Fibroblast of peridontal ligament (primary cell): ENCODE results near the gene CLCNKA.
"Not testable (repeated sequence)": the region's sequence is repeated elsewhere in the genome, so short reads cannot be mapped to it uniquely, and the experiment has no call there.

Source experiments
- DNase-seq: peaks from one replicate; pipeline ENCODE4 v3.0.0-alpha.2; 2010; ENCODE audit errors: extremely low read depth

CLCNKA gene

DNA sequence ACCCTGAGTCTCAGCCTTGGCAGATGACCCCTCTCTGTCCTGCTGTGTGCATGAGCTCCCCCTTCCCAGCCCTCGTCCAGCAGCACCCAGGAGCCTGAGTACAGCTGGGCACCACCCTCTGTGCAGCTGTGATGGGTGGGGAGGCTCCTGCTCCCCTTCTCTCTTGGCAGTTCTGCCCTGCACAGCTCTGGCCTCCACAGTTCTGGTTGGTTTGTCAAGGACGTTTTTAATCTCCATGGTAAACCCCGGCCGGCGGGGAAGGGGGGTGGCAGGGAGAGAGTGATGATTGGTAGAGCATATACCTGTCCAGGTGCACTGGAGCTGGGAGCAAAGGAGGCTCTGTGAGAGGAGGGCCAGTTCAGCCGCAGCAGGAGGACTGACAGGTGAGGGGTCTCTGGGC is at the start of gene CLCNKA:
CLCNKA (plus strand) TSS at position 356 of the 400 bp plus-strand sequence. CDS start 584 bp downstream, outside the sequence.
- no peak for DNase-seq

DNA sequence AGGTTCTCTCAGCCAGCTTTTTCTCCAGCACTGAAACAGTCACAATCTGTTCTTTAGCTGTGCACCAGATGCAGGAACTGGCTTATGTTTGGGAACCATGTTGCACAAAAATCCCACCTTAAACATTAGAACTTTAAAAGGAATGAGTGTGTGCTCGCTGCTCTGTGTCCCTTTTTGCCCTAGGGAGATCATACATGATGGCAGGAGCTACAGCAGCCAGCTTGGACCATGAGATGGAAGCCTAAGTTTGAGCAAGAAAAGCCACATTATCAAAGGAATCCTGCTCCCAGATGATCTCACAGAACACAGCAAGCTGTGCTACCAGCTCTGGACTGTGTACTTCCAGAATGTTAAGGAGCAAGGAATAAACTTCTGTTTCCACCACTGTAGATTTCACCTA is 49.4 kb upstream of the CLCNKA start:
- DNase-seq = no peak

DNA sequence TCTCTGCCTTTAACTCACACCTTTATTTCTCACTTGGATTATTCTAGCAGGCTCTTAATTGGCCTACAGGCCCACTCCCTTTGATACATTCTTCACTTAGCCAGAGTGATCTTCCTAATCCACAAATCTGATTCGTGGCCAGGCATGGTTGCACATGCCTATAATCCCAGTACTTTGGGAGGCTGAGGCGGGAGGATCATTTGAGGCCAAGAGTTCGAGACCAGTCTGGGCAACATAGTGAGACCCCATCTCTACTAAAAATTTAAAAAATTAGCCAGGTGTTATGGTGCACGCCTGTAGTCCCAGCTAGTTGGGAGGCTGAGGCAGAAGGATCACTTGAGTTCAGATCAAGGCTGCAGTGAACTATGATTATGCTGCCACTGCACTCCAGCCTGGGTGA is 48.1 kb upstream of the CLCNKA start:
- DNase-seq = no peak

GRCh38 chr1:15974855-15975254 is 47.0 kb upstream of the CLCNKA start:
- DNase-seq = no peak

DNA sequence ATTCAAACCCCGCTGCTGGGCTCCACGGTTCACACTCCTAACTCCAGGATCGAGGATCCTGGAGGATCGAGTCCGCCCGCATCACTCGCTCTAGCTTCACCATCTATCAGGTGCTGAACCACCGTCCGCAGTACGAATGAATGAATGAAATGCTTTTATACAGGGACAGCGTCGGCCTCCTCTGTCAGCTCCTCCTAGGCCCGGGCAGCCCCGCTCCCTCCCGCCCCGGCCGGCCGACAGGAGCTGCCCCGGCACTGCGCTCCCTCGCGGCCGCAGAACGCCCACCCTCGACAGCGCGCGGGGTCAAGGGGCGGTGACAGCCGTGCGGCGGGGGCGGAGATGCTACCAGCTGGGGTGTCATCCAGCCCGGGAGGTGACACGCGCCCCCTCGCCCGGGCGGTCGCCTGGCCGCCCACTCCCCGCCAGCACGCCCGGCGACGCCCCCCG is 46.5 kb upstream of the CLCNKA start:
- DNase-seq = no peak

DNA sequence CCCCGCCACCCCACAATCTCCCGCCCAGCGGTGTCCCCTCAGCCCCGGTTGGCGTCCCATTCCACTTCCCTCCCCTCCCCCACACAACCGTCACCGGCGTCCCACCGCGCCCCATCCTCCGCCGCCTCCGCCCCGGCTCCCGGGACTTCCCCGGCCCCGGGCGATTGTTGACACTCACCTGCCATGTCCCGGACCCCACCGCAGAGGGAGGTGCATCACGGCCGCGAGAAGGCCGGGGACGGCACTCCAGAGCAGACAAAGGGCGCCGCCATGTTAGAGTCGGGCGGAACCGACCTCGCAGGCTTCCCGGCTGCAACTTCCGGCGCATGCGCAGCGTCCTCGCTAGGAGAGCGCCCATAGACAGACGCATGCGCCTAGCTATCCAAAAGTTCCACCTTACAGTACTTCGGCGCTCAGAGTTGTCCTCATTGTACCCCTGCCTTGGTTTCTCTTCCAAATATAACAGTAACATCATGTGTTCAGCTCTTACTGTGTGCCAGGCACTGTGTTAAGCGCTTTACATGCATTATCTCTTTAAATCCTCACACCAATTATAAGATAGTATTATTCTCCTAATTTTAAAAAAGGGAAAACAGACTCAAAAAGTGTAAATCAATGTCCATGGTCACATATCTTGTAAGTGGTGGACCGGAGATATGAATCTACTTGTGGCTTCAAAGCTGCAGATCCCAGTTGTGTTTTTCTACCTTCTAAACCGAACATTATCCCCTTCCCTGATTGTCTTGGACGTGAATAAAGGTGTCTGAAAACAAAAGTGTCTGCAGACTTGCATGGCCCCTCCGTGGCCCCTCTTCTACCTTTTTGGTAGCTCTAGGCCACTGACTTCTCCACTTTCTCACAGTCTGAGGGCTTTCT is 45.8 kb upstream of the CLCNKA start, which contains the start of gene ZBTB17:
ZBTB17 (minus strand) TSS at position 297 of the 876 bp plus-strand sequence. CDS start 27,606 bp downstream, outside the sequence.
- peak; percentile 90 for DNase-seq

DNA sequence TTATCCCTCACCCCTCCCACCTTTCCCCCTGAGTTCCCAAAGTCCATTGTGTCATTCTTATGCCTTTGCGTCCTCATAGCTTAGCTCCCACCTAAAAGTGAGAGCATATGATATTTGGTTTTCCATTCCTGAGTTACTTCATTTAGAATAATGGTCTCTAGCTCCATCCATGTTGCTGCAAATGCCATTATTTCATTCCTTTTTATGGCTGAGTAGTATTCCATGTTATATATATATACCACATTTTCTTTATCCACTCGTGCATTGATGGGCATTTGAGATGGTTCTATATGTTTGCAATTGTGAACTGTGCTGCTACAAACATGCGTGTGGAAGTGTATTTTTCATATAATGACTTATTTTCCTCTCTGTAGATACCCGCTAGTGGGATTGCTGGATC is 43.9 kb upstream of the CLCNKA start:
- DNase-seq = not testable (repeated sequence)

DNA sequence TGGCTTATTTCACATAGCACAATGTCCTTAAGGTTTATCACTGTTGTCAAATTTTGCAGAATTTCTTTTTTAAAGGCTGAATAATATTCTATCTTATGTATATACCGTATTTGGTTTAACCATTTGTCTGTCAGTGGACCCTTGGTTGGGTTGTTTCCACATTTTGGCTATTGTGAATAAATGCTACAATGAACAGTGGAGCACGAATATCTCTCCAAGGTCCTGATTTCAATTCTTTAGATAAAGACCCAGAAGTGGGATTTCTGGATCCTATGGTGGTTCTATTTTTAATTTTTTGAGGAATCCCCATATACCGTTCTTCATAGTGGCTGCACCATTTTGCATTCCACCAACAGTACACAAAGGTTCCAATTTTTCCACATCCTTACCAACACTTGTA is 40.2 kb upstream of the CLCNKA start:
- DNase-seq = no peak

- no peak for DNase-seq
Observed at GRCh38 chr1:15983275-15983674, 38.6 kb upstream of the CLCNKA start.

DNA sequence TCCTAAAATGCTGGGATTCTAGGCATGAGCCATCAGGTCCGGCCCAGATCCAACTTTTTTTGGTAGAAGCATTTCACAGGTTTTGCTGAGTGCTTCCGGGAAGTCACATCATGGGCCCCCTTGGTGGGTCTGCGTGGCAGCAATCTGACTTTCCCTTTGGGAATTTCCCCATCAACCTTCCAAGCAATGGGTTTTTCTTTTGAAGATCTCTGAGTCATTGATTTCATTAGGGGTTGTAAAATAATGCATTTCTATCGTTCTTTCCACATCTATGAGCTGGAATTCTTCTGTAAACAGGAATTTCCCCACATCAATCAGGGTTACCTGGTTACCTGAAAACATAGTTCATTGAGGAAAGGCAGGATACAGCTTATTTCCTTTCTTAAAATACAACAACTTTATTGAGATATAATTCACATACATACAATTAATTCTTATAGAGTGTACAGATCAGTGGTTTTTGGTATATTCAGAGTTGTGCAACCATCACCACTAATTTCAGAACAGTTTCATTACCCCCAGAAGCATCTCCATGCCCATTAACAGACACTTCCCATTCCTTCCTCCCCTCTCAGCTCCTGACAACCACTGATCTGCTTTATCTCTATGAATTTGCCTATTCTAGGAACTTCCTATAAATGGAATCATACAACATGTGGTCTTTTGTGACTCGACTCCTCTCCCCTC is 36.1 kb upstream of the CLCNKA start:
- no peak for DNase-seq

GRCh38 chr1:15988856-15989736 is 32.7 kb upstream of the CLCNKA start:
- no peak for DNase-seq

GRCh38 chr1:15989776-15990175 is 32.1 kb upstream of the CLCNKA start:
- DNase-seq = no peak

DNA sequence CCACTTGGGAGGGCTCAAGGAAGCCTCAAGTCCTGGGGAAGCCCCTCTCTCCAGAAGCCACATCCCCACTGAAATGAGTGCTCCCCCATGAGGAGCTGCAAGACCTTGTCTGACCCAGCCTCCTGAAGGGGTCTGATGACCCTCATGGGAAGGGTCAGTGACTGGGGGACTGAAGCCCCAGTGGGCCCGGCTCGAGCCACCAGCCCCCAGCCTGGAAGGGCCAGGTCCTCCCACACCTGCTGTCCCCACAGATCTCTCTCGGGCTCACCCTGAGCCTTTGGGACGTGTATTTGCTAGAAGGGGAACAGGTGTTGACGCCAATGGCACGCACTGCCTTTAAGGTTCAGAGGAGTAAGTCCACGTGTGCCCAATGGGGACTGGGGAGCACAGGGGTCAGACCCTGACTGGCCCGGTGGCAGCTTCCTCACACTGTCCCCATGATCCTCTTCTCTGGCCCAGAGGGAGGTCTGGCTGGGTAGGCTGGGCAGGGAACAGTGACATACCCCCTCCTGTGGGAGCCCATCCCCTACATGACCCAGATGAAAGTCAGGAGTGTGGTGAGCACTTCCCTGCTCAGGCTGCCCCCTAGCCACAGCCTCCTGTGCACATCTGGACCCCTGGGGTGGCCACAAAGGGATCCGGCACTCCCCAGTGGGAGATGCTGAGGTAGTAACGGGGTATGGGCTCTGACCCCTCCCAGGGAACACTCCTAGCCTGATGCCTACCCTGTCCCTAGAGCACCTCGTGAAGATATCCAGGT is 30.2 kb upstream of the CLCNKA start:
- no peak for DNase-seq

- no peak for DNase-seq
Observed at GRCh38 chr1:15992187-15992553, 29.7 kb upstream of the CLCNKA start.

- DNase-seq = no peak
Observed at GRCh38 chr1:15992582-15993500, 29.0 kb upstream of the CLCNKA start.

DNA sequence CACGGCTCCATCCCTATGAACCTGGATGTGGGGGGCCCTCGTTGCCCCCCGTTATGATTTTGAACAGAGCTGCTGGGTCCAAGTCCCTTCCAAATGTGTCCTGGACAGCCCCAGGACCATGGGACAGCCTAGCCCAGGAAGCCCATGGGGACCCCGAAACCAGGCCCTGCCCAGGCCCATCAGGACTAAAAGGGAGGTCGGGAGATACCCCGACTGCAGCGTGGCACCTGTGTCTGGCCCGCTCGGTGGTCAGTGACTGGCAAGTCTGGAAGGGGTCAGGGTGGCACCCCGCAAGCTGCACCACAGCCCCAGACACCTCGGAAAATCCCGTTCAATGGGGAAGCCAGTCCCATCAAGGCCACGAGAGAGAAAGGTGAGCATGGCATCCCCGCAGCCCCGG is 28.2 kb upstream of the CLCNKA start:
- no peak for DNase-seq

GRCh38 chr1:15994081-15994480 is 27.8 kb upstream of the CLCNKA start:
- no peak for DNase-seq

GRCh38 chr1:15994590-15995351 is 27.1 kb upstream of the CLCNKA start:
- DNase-seq = peak; percentile 61

GRCh38 chr1:15997076-15997585 is 24.7 kb upstream of the CLCNKA start:
- no peak for DNase-seq
